MCF 10A (cell line): ENCODE measurements around the gene TMEM244. TPM values are rescaled to one million over a fixed set of nuclear protein-coding genes. Genes with fewer than 3 reads are reported as not detected.
"Not testable (repeated sequence)": the region's sequence is repeated elsewhere in the genome, so short reads cannot be mapped to it uniquely, and the experiment has no call there.

Experiments
- BruUV-seq: library from RNA; stranded (reverse); fragments of 400-500 nt; replicated peaks from 2 replicates; lab custom pipeline; 2021; lab: Mats Ljungman, UMichigan
- CTCF ChIA-PET: fragments of 300-600 bp; sonication (Branson Sonifier 250); formaldehyde crosslinking; extraction: SDS; loops from one replicate; lab custom pipeline; 2021; ENCODE audit warnings: antibody characterized with exemption, inconsistent platforms; lab: Yijun Ruan, JAX
- POLR2A ChIA-PET: fragments of 300-600, 350-650 bp; sonication (Branson Sonifier 250); formaldehyde crosslinking; extraction: SDS; loops from one replicate; lab custom pipeline; 2020; ENCODE audit warnings: antibody characterized with exemption, inconsistent platforms; lab: Yijun Ruan, JAX
- DNase-seq: peaks from one replicate; pipeline ENCODE4 v3.0.0-alpha.2; 2018; ENCODE audit not compliant: unreplicated experiment
- H3K27ac Mint-ChIP-seq: one replicate; pipeline ENCODE4 v1.8.0; 2022; ENCODE audit warnings: mild to moderate bottlenecking, low read depth, mixed read lengths; ENCODE audit not compliant: unreplicated experiment
- H3K27me3 Mint-ChIP-seq: one replicate; pipeline ENCODE4 v1.8.0; 2022; ENCODE audit warnings: mixed read lengths; ENCODE audit not compliant: insufficient read depth, unreplicated experiment
- H3K36me3 Mint-ChIP-seq: one replicate; pipeline ENCODE4 v1.8.0; 2022; ENCODE audit warnings: mild to moderate bottlenecking, moderate library complexity, mixed read lengths; ENCODE audit not compliant: insufficient read depth, unreplicated experiment
- H3K4me1 Mint-ChIP-seq: one replicate; pipeline ENCODE4 v1.8.0; 2022; ENCODE audit warnings: mixed read lengths; ENCODE audit not compliant: insufficient read depth, unreplicated experiment
- H3K4me3 Mint-ChIP-seq: one replicate; pipeline ENCODE4 v1.8.0; 2022; ENCODE audit warnings: mild to moderate bottlenecking, moderate library complexity, mixed read lengths; ENCODE audit not compliant: unreplicated experiment
- H3K9me3 Mint-ChIP-seq: one replicate; pipeline ENCODE4 v1.8.0; 2022; ENCODE audit warnings: mixed read lengths; ENCODE audit not compliant: unreplicated experiment
- intact Hi-C: fragments of 100-400 bp; cut with micrococcal nuclease; formaldehyde crosslinking; loops from 2 replicates; pipeline ENCODE4 v1.14.1; 2022
- total RNA-seq: library from RNA; stranded (reverse); gene quantifications from 2 replicates; pipeline ENCODE4 v1.2.3, GENCODE V29; 2022
- TF ChIP-seq, protein P1 (sequence below): fragments of 200-600 bp; IDR thresholded peaks from one replicate; pipeline ENCODE4 v1.8.0; 2022; ENCODE audit warnings: antibody characterized with exemption, mild to moderate bottlenecking; ENCODE audit not compliant: unreplicated experiment

TMEM244 gene
- total RNA-seq, 1 experiment from 2014 or later, result not detected

DNA sequence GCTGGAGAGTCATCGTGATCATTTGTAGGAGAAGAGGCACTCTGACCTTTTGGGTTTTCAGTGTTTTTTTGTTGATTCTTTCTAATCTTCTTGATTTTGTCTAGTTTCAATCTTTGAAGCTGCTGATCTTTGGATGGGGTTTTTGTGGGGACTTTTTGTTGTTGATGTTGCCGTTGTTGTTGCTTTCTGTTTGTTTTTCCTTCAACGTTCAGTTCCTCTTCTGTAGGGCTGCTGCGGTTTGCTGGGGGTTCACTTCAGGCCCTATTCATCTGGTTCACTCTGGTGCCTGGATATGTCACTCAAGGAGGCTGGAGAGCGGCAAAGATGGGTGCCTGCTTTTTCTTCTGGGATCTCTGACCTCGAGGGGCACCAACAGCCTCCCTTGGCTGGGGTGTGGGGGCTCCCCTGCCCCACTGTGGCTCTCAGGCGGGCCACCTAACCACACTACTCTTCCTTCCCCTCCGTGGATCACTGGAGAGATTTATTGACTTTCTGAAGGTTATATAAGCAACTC lies 21.5 kb upstream of the TMEM244 start:
- no TSS peak for BruUV-seq
- CTCF ChIA-PET, result no interaction called here
- DNase-seq, result no peak
- POLR2A ChIA-PET, result interaction anchor here (0.6 to 0.7 kb wide), 2 partner anchors 209 to 307 kb away, joined by 3 to 4 read pairs; no protein-coding TSS in a partner anchor
- intact Hi-C loops, result no loop called here
- TF ChIP-seq, protein P1, sequence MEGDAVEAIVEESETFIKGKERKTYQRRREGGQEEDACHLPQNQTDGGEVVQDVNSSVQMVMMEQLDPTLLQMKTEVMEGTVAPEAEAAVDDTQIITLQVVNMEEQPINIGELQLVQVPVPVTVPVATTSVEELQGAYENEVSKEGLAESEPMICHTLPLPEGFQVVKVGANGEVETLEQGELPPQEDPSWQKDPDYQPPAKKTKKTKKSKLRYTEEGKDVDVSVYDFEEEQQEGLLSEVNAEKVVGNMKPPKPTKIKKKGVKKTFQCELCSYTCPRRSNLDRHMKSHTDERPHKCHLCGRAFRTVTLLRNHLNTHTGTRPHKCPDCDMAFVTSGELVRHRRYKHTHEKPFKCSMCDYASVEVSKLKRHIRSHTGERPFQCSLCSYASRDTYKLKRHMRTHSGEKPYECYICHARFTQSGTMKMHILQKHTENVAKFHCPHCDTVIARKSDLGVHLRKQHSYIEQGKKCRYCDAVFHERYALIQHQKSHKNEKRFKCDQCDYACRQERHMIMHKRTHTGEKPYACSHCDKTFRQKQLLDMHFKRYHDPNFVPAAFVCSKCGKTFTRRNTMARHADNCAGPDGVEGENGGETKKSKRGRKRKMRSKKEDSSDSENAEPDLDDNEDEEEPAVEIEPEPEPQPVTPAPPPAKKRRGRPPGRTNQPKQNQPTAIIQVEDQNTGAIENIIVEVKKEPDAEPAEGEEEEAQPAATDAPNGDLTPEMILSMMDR, result no peak
- Mint-ChIP-seq H3K9me3 (peaks cover 29% of the 10 kb centered on the region), H3K27ac (no peak overlapping the region), H3K4me3 (no peak overlapping the region), H3K36me3 (no peaks in the 10 kb centered on the region), H3K4me1 (no peaks in the 10 kb centered on the region), H3K27me3 (no peaks in the 10 kb centered on the region)

DNA sequence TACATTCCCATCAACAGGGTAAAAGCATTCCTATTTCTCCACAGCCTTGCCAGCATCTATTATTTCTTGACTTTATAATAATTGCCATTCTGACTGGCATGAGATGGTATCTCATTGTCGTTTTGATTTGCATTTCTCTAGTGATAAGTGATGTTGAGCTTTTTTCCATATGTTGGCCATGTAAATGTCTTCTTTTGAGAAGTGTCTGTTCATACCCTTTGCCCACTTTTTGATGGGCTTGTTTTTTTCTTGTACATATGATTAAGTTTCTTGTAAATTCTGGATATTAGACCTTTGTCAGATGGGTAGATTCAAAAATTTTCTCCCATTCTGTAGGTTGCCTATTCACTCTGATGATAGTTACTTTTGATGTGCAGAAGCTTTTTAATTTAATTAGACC lies 16.8 kb upstream of the TMEM244 start:
- H3K27me3 Mint-ChIP-seq, intact Hi-C loops, POLR2A ChIA-PET, BruUV-seq, H3K4me1 Mint-ChIP-seq, H3K27ac Mint-ChIP-seq, H3K36me3 Mint-ChIP-seq, H3K4me3 Mint-ChIP-seq, DNase-seq: not testable (repeated sequence)
- CTCF ChIA-PET, result interaction anchor here (0.7 to 0.9 kb wide), 3 partner anchors 9 to 213 kb away, joined by 3 read pairs; no protein-coding TSS in a partner anchor
- H3K9me3 Mint-ChIP-seq, result peaks cover 29% of the 10 kb centered on the region

DNA sequence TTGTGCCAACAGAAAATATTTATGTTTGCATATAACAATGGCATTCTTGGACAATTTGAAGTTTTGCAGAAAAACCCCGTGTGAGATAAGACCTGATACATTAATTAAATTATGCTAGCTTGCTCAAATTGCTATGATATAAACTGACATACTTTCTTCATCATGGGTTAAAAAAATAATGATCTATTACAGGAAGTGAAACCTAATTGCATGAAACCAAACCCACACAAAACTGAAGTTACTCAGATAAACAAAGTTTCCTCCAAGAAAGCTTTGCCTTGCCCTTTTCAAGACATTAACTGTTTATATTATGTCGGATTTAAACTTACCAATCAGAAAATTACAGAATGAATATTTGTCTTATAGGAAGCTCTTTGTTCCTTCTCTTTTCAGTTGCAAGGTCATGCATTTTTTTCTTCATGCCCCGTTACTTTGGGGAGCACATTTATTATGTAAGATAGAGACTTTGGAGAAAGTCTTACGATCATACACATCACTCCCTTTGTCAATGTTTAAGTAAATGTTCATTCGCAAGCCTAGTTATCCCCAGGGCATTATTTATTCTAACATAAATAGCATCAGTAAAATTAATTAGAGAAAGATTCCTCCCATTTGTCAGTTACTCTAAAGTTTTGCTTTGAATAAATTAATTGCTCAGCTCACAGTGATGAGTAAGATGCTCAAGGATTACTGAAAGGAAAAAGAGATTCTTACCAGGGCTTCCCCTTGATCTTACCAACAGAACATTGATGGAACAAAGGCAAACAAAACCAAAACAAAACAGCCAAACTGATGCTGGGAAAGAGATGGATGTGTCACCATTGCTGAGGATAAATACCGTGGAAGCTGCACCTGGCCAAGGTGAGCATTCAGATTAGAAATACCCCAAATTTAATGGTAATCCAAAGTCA lies 14.8 kb upstream of the TMEM244 start:
- H3K4me1 Mint-ChIP-seq, result no peaks in the 10 kb centered on the region
- BruUV-seq, result no TSS peak
- CTCF ChIA-PET, result interaction anchor here (0.6 to 1.1 kb wide), 2 partner anchors 18 to 353 kb away, joined by 3 to 4 read pairs; no protein-coding TSS in a partner anchor

DNA sequence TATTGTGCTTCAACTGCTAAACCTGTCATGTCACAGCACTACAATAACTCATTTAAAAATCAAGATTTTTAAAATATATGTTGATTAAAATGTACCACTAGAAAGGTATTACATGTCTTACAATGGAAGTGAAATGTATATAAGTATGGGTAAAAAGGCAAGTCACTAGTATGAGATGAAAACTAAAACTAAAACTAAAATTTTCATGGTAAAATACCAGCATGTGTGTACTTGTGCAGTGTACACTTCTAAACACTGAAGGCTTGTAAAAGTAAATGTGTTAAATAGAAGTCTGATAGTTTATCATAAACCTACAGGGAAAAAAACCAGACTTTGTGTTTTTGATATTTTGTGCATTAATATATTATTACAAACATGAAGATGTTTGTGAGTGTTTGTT lies 13.7 kb upstream of the TMEM244 start:
- H3K9me3 Mint-ChIP-seq, result peaks cover 7% of the 10 kb centered on the region
- DNase-seq, result no peak
- intact Hi-C loops, result no loop called here
- H3K4me1 Mint-ChIP-seq, result no peaks in the 10 kb centered on the region
- no peak overlapping the region for H3K4me3 Mint-ChIP-seq
- no peak overlapping the region for H3K27ac Mint-ChIP-seq
- ChIA-PET POLR2A (no interaction called here), CTCF (interaction anchor here (0.6 kb wide), 3 partner anchors 54 to 352 kb away, joined by 3 read pairs; no protein-coding TSS in a partner anchor)
- no peaks in the 10 kb centered on the region for H3K27me3 Mint-ChIP-seq
- no TSS peak for BruUV-seq
- TF ChIP-seq, protein P1, result no peak
- H3K36me3 Mint-ChIP-seq, result no peaks in the 10 kb centered on the region

More for the DNA sequence above, 14.8 kb upstream of the TMEM244 start:
- intact Hi-C loops, result no loop called here
- TF ChIP-seq, protein P1, result no peak
- H3K27ac Mint-ChIP-seq, result no peak overlapping the region
- no peaks in the 10 kb centered on the region for H3K36me3 Mint-ChIP-seq
- peaks cover 15% of the 10 kb centered on the region for H3K9me3 Mint-ChIP-seq
- POLR2A ChIA-PET, result no interaction called here
- H3K27me3 Mint-ChIP-seq, result no peaks in the 10 kb centered on the region
- H3K4me3 Mint-ChIP-seq, result no peak overlapping the region
- no peak for DNase-seq
